Astrocyte (in vitro differentiated cells and primary cell): ENCODE measurements around the gene IFRD2. TPM values are rescaled to one million over a fixed set of nuclear protein-coding genes. Genes with fewer than 3 reads are reported as not detected.

Experiments used
- DNase-seq: peaks from one replicate; pipeline ENCODE4 v3.0.0-alpha.2; 2010; ENCODE audit warnings: low read depth
- FAIRE-seq: peaks from 2 replicates; lab custom pipeline; 2011; peaks lifted over from hg19 to GRCh38; lab: Jason Lieb, UNC
- H2AFZ ChIP-seq: 2 replicates; pipeline ENCODE4 v1.6.0; 2012; ENCODE audit warnings: low read depth, low read length, inconsistent platforms
- H3K27ac ChIP-seq: 2 replicates; pipeline ENCODE4 v1.5.1; 2011; ENCODE audit warnings: low read depth, low read length, inconsistent platforms
- H3K27me3 ChIP-seq: 2 replicates; pipeline ENCODE4 v1.6.0; 2011; ENCODE audit warnings: low read length, inconsistent platforms; ENCODE audit not compliant: insufficient read depth
- H3K36me3 ChIP-seq: 2 replicates; pipeline ENCODE4 v1.5.1; 2011; ENCODE audit warnings: low read length, inconsistent platforms; ENCODE audit not compliant: insufficient read depth
- H3K4me1 ChIP-seq: 2 replicates; pipeline ENCODE4 v1.5.1; 2011; ENCODE audit warnings: low read length, inconsistent platforms; ENCODE audit not compliant: insufficient read depth
- H3K4me2 ChIP-seq: 2 replicates; pipeline ENCODE4 v1.6.0; 2012; ENCODE audit warnings: low read length, inconsistent platforms
- H3K4me3 ChIP-seq: 2 replicates; pipeline ENCODE4 v1.5.1; 2011; ENCODE audit warnings: low read depth, mild to moderate bottlenecking, low read length, inconsistent platforms; ENCODE audit not compliant: insufficient read depth
- H3K79me2 ChIP-seq: 2 replicates; pipeline ENCODE4 v1.6.0; 2012; ENCODE audit warnings: mild to moderate bottlenecking, low read length, inconsistent platforms; ENCODE audit not compliant: insufficient read depth
- H3K9ac ChIP-seq: 2 replicates; pipeline ENCODE4 v1.6.0; 2012; ENCODE audit warnings: mild to moderate bottlenecking, low read length, inconsistent platforms
- H3K9me3 ChIP-seq: 2 replicates; pipeline ENCODE4 v1.5.1; 2012; ENCODE audit warnings: low read depth, mild to moderate bottlenecking, low read length, inconsistent platforms; ENCODE audit not compliant: insufficient read depth
- H4K20me1 ChIP-seq: 2 replicates; pipeline ENCODE4 v1.6.0; 2012; ENCODE audit warnings: low read length, inconsistent platforms; ENCODE audit not compliant: insufficient read depth
- H3K27ac Mint-ChIP-seq: one replicate; pipeline ENCODE4 v1.8.0; 2021; ENCODE audit warnings: mild to moderate bottlenecking, mixed read lengths; ENCODE audit not compliant: unreplicated experiment
- H3K27me3 Mint-ChIP-seq: one replicate; pipeline ENCODE4 v1.8.0; 2021; ENCODE audit warnings: low read depth, mixed read lengths; ENCODE audit not compliant: unreplicated experiment
- H3K36me3 Mint-ChIP-seq: one replicate; pipeline ENCODE4 v1.8.0; 2021; ENCODE audit warnings: low read depth, mixed read lengths; ENCODE audit not compliant: unreplicated experiment
- H3K4me1 Mint-ChIP-seq: one replicate; pipeline ENCODE4 v1.8.0; 2021; ENCODE audit warnings: low read depth, mixed read lengths; ENCODE audit not compliant: unreplicated experiment
- H3K4me3 Mint-ChIP-seq: one replicate; pipeline ENCODE4 v1.8.0; 2021; ENCODE audit warnings: mild to moderate bottlenecking, moderate library complexity, mixed read lengths; ENCODE audit not compliant: unreplicated experiment
- H3K9me3 Mint-ChIP-seq: one replicate; pipeline ENCODE4 v1.8.0; 2021; ENCODE audit warnings: mild to moderate bottlenecking, mixed read lengths; ENCODE audit not compliant: unreplicated experiment
- CTCF ChIP-seq: IDR thresholded peaks from 2 replicates; pipeline ENCODE4 v1.5.1; 2011; ENCODE audit warnings: low read depth, mild to moderate bottlenecking, inconsistent platforms, low read length, moderate library complexity; ENCODE audit not compliant: insufficient read depth
- EZH2 ChIP-seq: IDR thresholded peaks from 2 replicates; pipeline ENCODE4 v1.6.1; 2012; ENCODE audit warnings: mild to moderate bottlenecking, low read length, inconsistent platforms; ENCODE audit not compliant: insufficient read depth
- total RNA-seq: library from RNA; stranded (reverse); gene quantifications from 2 replicates; pipeline ENCODE4 v1.2.1, GENCODE V29; 2021

The IFRD2 gene
- total RNA-seq, 1 donor from 2014 or later, result 66.8 TPM

- Histone ChIP-seq H3K27ac (no peak overlapping the region), H3K36me3 (peaks cover 20% of the 10 kb centered on the region), H4K20me1 (peaks cover 32% of the 10 kb centered on the region), H3K27me3 (no peaks in the 10 kb centered on the region), H2AFZ (no peak overlapping the region), H3K9ac (no peak overlapping the region), H3K79me2 (peaks cover 30% of the 10 kb centered on the region), H3K4me3 (no peak overlapping the region), H3K9me3 (no peaks in the 10 kb centered on the region), H3K4me2 (no peak overlapping the region), H3K4me1 (peaks cover 34% of the 10 kb centered on the region)
- Mint-ChIP-seq H3K4me3 (no peak overlapping the region), H3K36me3 (peaks cover 9% of the 10 kb centered on the region), H3K4me1 (peaks cover 16% of the 10 kb centered on the region), H3K27ac (peak overlapping the region; percentile 41), H3K27me3 (no peaks in the 10 kb centered on the region), H3K9me3 (no peaks in the 10 kb centered on the region)
- FAIRE-seq (no peak), DNase-seq (no peak)
- TF ChIP-seq EZH2 (no peak), CTCF (no peak)
Measured at GRCh38 chr3:50258979-50259378, 33.2 kb downstream of the IFRD2 start.

DNA sequence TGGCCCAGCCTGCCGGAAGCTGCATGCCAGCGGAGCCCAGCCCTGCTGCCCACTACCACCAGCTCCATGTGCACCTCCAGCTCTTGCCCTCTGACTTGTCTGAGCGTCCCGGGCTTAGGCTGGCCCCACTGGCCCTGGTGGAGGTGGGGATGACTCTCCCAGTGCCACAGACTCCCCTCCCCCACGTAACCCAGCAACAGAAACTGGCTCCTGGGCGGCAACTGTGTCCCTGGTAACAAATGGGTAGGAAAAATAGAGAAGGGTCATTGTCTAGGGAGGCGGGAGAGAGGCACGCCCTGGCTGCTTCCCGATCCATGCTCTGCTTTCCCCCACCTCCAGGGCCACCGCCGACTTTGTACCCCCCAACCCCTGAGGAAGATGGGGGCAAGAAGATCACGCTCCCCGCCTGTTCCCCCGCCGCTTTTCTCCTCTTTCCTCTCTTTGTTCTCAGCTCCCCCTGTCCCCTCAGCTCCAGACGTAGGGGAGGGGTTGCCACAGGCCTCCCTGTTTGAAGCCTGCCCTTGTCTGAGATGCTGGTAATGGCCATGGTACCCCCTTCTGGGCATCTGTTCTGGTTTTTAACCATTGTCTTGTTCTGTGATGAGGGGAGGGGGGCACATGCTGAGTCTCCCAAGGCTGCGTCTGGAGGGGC is 34.1 kb downstream of the IFRD2 start:
- Mint-ChIP-seq H3K4me3 (no peak overlapping the region), H3K4me1 (peaks cover 22% of the 10 kb centered on the region), H3K9me3 (no peaks in the 10 kb centered on the region), H3K36me3 (peaks cover 9% of the 10 kb centered on the region), H3K27me3 (no peaks in the 10 kb centered on the region), H3K27ac (peak overlapping the region; percentile 62)
- TF ChIP-seq CTCF (no peak), EZH2 (no peak)
- no peak for DNase-seq
- H3K4me2 ChIP-seq, result no peak overlapping the region
- H3K4me1 ChIP-seq, result peaks cover 34% of the 10 kb centered on the region
- H3K36me3 ChIP-seq, result peaks cover 24% of the 10 kb centered on the region
- H4K20me1 ChIP-seq, result peaks cover 40% of the 10 kb centered on the region
- H3K79me2 ChIP-seq, result peaks cover 37% of the 10 kb centered on the region
- no peak for FAIRE-seq
- H3K9ac ChIP-seq, result no peak overlapping the region
- H3K9me3 ChIP-seq, result no peaks in the 10 kb centered on the region
- H3K27ac ChIP-seq, result no peak overlapping the region
- no peaks in the 10 kb centered on the region for H3K27me3 ChIP-seq
- no peak overlapping the region for H2AFZ ChIP-seq
- H3K4me3 ChIP-seq, result no peak overlapping the region
